Breast epithelium (tissue), 4 donors: ENCODE data around the gene SULT1A3. TPM values are rescaled to one million over a fixed set of nuclear protein-coding genes. Genes with fewer than 3 reads are reported as not detected.
A peak's percentile ranks its signal among the peaks of the same experiment; 100 is the strongest.
"Not testable (repeated sequence)": the region's sequence is repeated elsewhere in the genome, so short reads cannot be mapped to it uniquely, and the experiment has no call there.

ENCODE experiments used
- DNase-seq, 2 donors: peaks; one replicate each; pipeline ENCODE4 v3.0.0-alpha.2; 2019; ENCODE audit warnings: low spot score in 2 of 2
- H3K27ac ChIP-seq, 2 donors: fragments of 200-600 bp; sonication (generic) in 1 of 2; one replicate each; pipeline ENCODE4 v1.5.1; 2016 to 2019; ENCODE audit warnings: mild to moderate bottlenecking in 1 of 2
- H3K27me3 ChIP-seq, 2 donors: fragments of 200-600 bp; sonication (generic) in 1 of 2; one replicate each; pipeline versions ENCODE4 v1.5.1 to v1.6.0; 2017 to 2019; ENCODE audit warnings: control low read depth in 1 of 2, mild to moderate bottlenecking in 1 of 2
- H3K36me3 ChIP-seq: fragments of 200-600 bp; one replicate; pipeline ENCODE4 v1.5.1; 2019
- H3K4me1 ChIP-seq, 2 donors: fragments of 200-600 bp; sonication (generic); one replicate each; pipeline ENCODE4 v1.5.1; 2016 to 2019; ENCODE audit warnings: control low read depth in 1 of 2
- H3K4me3 ChIP-seq, 3 donors: fragments of 200-600 bp; sonication (generic); 1 replicate in 2 of 3; 2 replicates in 1 of 3; pipeline ENCODE4 v1.5.1; 2016 to 2019; ENCODE audit warnings: mild to moderate bottlenecking in 3 of 3, moderate library complexity in 2 of 3
- H3K9me3 ChIP-seq, 2 donors: fragments of 200-600 bp; sonication (generic) in 1 of 2; one replicate each; pipeline ENCODE4 v1.5.1; 2016 to 2019; ENCODE audit warnings: control low read depth in 1 of 2
- intact Hi-C: fragments of 100-400 bp; cut with DNase I; formaldehyde crosslinking; loops from one replicate; pipeline ENCODE4 v1.15.1; 2023; ENCODE audit warnings: low total_unique reads
- total RNA-seq, 3 donors: library from RNA; depleted of rRNA; stranded (reverse); fragments of >200 nt; gene quantifications; one replicate each; pipeline ENCODE4 v1.1.0, GENCODE V29; 2016

The SULT1A3 gene
- total RNA-seq, 3 donors from 2014 or later, result 12.3 to 27.0 (median 15.7) TPM

DNA sequence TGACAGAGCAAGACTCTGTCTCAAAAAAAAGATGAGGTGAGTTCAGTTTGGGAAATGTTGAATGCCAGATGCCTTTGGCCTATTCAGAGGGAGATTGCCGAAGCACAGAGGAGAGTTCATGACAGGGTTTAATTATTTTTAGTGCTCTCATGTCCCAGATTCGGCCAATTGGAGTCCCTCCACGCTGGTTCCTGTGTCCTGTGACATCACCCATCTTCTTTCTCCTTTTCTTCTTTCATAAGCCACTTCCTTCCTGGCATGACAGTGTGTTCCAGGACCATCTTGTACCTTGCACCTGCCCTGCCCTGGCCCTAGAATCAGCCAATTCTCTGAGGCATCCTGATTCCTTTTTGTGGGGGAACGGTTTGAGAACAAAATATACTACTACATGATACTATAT is 12.4 kb downstream of the SULT1A3 start:
- DNase-seq, H3K27me3 ChIP-seq, intact Hi-C loops, H3K4me3 ChIP-seq, H3K27ac ChIP-seq, H3K36me3 ChIP-seq, H3K4me1 ChIP-seq, H3K9me3 ChIP-seq: not testable (repeated sequence)

DNA sequence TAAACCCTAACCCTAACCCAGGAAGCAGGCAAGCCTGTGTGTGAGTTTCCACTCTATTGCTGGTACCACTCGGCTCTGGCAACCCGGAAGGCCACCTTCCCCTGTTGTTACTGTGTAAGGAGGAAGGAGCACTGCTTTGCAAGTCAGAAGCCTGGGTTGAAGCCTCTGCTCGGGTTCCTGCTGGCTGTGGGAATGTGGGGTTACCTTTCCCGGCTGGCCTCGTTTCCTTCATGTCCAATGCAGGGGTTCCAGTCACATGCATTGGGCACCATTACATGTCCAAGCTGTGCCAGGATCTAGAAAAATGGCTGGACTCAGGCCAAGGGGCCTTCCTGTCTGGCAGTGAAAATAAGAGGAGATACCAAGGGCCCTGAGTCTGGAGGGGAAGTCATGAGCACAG is 18.0 kb downstream of the SULT1A3 start:
- DNase-seq, result peak; percentile 14 to 37
- H3K9me3 ChIP-seq, intact Hi-C loops, H3K27me3 ChIP-seq, H3K36me3 ChIP-seq, H3K27ac ChIP-seq, H3K4me1 ChIP-seq, H3K4me3 ChIP-seq: not testable (repeated sequence)

DNA sequence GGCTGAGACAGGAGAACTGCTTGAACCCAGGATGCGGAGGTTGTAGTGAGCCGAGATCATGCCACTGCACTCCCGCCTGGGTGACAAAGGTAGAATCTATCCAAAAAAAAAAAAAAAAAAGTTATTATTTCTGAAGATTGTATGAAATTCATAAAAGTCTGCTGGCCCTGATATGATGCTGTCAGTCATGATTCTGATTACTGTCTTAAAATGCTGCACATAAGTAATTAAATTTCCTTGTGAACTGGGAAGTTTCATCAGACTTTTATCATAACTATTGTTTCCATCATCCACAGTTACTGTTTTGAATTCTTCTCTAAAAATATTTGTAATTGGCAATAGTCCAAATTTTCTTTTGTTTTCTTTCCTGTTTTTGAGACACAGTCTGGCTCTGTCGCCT is 49.3 kb downstream of the SULT1A3 start, which contains the start of gene NPIPB13:
NPIPB13 (minus strand) TSS at position 101 of the 400 bp plus-strand sequence. CDS start 2,906 bp downstream, outside the sequence.
- not testable (repeated sequence) for H3K9me3 ChIP-seq

More for the DNA sequence above, 49.3 kb downstream of the SULT1A3 start, which contains the start of gene NPIPB13:
- H3K4me3 ChIP-seq, H3K36me3 ChIP-seq, H3K27ac ChIP-seq, H3K27me3 ChIP-seq, intact Hi-C loops, DNase-seq, H3K4me1 ChIP-seq: not testable (repeated sequence)

Other genes starting within 250 kb of the SULT1A3 start
- gene TMEM219, start 237.2 kb upstream of the SULT1A3 start, total RNA-seq, result 100 to 1,000 TPM; 111 to 135 (median 128) TPM
- 10 to 100 TPM; 31.8 to 51.1 (median 37.3) TPM for gene TAOK2, start 225.4 kb upstream of the SULT1A3 start, total RNA-seq
- 10 to 100 TPM; 10.5 to 18.2 (median 15.5) TPM for gene HIRIP3, start 203.6 kb upstream of the SULT1A3 start, total RNA-seq
- 10 to 100 TPM; 31.8 to 39.7 (median 38.6) TPM for gene INO80E, start 203.0 kb upstream of the SULT1A3 start, total RNA-seq
- 1 to 10 TPM in 2 of 3 donors, under 1 TPM in 1; 0.48 to 4.5 (median 2.3) TPM for gene DOC2A, start 188.2 kb upstream of the SULT1A3 start, total RNA-seq
- not detected for gene C16orf92, start 176.1 kb upstream of the SULT1A3 start, total RNA-seq
- under 1 TPM in 1 of 3 donors, not detected in 2; 0.29 TPM for gene TLCD3B, start 168.0 kb upstream of the SULT1A3 start, total RNA-seq
- 100 to 1,000 TPM; 479 to 672 (median 540) TPM for gene ALDOA, start 133.5 kb upstream of the SULT1A3 start, total RNA-seq
- 10 to 100 TPM; 47.7 to 55.1 (median 51.7) TPM for gene PPP4C, start 123.3 kb upstream of the SULT1A3 start, total RNA-seq
- under 1 TPM; 0.73 to 0.98 (median 0.80) TPM for gene TBX6, start 107.3 kb upstream of the SULT1A3 start, total RNA-seq
- gene YPEL3, start 103.0 kb upstream of the SULT1A3 start, total RNA-seq, result 100 to 1,000 TPM; 106 to 143 (median 114) TPM
- 1 to 10 TPM; 1.6 to 7.3 (median 2.0) TPM for gene GDPD3, start 85.7 kb upstream of the SULT1A3 start, total RNA-seq
- 10 to 100 TPM; 46.5 to 82.1 (median 67.5) TPM for gene MAPK3, start 76.0 kb upstream of the SULT1A3 start, total RNA-seq
- 10 to 100 TPM; 24.4 to 30.9 (median 24.9) TPM for gene CORO1A, start 15.7 kb upstream of the SULT1A3 start, total RNA-seq
- gene BOLA2B, start 5.6 kb upstream of the SULT1A3 start, total RNA-seq, result 100 to 1,000 TPM; 125 to 267 (median 258) TPM
- 10 to 100 TPM; 27.4 to 59.0 (median 34.7) TPM for gene SLX1A, start 5.4 kb upstream of the SULT1A3 start, total RNA-seq
- 10 to 100 TPM in 2 of 3 donors, 1 to 10 TPM in 1; 5.9 to 14.0 (median 10.2) TPM for gene NPIPB13, start 49.2 kb downstream of the SULT1A3 start, total RNA-seq
- gene CD2BP2, start 156.1 kb downstream of the SULT1A3 start, total RNA-seq, result 10 to 100 TPM; 26.2 to 47.2 (median 38.3) TPM
- 10 to 100 TPM; 19.0 to 22.2 (median 21.0) TPM for gene TBC1D10B, start 171.2 kb downstream of the SULT1A3 start, total RNA-seq
- gene MYL11, start 175.5 kb downstream of the SULT1A3 start, total RNA-seq, result not detected
- gene SEPTIN1, start 183.3 kb downstream of the SULT1A3 start, total RNA-seq, result 1 to 10 TPM; 1.3 to 4.6 (median 2.7) TPM
- gene ZNF48, start 196.2 kb downstream of the SULT1A3 start, total RNA-seq, result 1 to 10 TPM; 4.8 to 9.5 (median 6.2) TPM
- gene ZNF771, start 208.4 kb downstream of the SULT1A3 start, total RNA-seq, result 10 to 100 TPM; 21.1 to 29.2 (median 22.2) TPM
- 10 to 100 TPM; 11.2 to 25.6 (median 20.1) TPM for gene DCTPP1, start 230.8 kb downstream of the SULT1A3 start, total RNA-seq
- 10 to 100 TPM; 28.8 to 44.5 (median 40.6) TPM for gene SEPHS2, start 246.6 kb downstream of the SULT1A3 start, total RNA-seq